Tibial nerve (tissue), 4 donors: ENCODE data around the gene PKP4.

Experiments used
- CTCF ChIP-seq, 5 experiments: fragments of 200-600 bp in 3 of 5; fragments of 450-650 bp in 2 of 5; sonication (generic) in 3 of 5; IDR thresholded peaks; one replicate each; pipeline ENCODE4 v1.5.1; 2016 to 2019; ENCODE audit warnings: antibody characterized with exemption in 5 of 5, mild to moderate bottlenecking in 3 of 5, moderate library complexity in 2 of 5
- EP300 ChIP-seq, 2 donors: sonication (generic); formaldehyde crosslinking; IDR thresholded peaks; one replicate each; pipeline ENCODE4 v1.6.1; 2017; ENCODE audit warnings: antibody characterized with exemption in 2 of 2, mild to moderate bottlenecking in 1 of 2

GRCh38 chr2:158726911-158727592, 270.3 kb downstream of the PKP4 start:
- TF ChIP-seq EP300 (IDR thresholded peaks at IDR 0.05) (peak in 1 of 2 donors; percentile 11), CTCF (IDR thresholded peaks at IDR 0.05) (no peak)
